VCaP (cell line): Measurements from ENCODE around the gene EFHC2.

Source experiments
- H3K27ac ChIP-seq: fragments of 450-650 bp; 2 replicates; pipeline ENCODE4 v1.5.1; 2017
- TF ChIP-seq, protein P1 (sequence below): fragments of 450-650 bp; conservative IDR thresholded peaks from 2 replicates; pipeline ENCODE4 v1.5.1; 2017; ENCODE audit warnings: mild to moderate bottlenecking, moderate library complexity

Gene EFHC2

DNA sequence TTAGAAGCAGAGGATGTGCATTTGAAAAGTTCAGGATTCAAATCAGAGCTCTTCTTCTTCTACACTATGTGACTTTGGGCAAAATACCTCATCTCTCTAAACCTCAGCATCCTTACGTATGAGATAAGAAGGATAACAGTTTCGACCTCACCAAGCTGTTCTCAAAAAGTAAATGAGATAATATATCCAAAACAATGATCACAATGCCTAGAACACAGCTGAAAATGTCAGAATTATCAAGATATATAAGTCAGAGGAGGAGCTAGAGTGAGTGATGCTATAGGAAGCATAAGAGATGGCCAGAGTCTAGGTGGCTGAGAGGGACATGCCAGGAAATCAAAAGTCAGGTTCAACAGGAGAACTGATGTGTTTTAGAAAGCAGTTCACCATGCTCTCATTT lies 168.0 kb downstream of the EFHC2 start:
- no peak overlapping the region for H3K27ac ChIP-seq
- TF ChIP-seq, protein P1, sequence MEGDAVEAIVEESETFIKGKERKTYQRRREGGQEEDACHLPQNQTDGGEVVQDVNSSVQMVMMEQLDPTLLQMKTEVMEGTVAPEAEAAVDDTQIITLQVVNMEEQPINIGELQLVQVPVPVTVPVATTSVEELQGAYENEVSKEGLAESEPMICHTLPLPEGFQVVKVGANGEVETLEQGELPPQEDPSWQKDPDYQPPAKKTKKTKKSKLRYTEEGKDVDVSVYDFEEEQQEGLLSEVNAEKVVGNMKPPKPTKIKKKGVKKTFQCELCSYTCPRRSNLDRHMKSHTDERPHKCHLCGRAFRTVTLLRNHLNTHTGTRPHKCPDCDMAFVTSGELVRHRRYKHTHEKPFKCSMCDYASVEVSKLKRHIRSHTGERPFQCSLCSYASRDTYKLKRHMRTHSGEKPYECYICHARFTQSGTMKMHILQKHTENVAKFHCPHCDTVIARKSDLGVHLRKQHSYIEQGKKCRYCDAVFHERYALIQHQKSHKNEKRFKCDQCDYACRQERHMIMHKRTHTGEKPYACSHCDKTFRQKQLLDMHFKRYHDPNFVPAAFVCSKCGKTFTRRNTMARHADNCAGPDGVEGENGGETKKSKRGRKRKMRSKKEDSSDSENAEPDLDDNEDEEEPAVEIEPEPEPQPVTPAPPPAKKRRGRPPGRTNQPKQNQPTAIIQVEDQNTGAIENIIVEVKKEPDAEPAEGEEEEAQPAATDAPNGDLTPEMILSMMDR: no peak

DNA sequence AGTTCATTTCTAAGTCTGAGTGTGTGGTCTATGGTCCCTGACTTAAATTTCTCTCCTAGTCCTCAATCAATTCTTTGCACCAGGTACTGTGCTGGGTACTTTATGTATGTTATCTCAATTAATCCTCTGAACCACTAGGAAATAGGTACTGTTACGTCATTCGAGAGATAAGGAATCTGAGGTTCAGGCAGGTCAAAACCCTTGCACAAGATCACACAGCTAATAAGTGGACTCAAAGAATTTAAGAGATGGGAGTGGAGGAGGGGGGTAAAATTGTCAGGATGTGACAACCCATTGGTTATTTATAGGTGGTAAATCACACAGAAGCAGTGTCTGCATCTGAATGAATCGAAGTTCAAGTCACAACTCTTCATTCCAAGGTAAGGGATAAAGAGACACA lies 169.4 kb downstream of the EFHC2 start:
- TF ChIP-seq, protein P1: no peak
- no peak overlapping the region for H3K27ac ChIP-seq

DNA sequence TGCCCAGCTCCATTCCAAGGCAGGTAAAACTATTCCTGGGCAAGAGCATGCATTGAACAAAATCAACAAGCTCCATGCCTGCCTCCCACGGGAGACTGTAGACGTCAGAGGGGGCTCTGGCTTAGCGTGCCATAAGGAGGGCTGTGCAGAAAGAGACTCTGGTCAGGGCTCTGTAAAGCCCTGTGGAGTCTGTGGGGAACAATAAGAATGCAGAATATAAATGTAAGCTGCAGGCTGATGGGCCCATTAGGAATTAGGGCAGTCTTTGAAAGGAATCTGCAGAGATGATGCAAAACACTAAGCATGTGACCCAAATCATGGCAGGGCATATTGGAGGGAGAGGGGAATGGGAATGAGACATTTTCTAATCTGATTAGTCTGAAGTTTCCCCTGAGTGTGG lies 170.3 kb downstream of the EFHC2 start:
- TF ChIP-seq, protein P1: no peak
- H3K27ac ChIP-seq: no peak overlapping the region

DNA sequence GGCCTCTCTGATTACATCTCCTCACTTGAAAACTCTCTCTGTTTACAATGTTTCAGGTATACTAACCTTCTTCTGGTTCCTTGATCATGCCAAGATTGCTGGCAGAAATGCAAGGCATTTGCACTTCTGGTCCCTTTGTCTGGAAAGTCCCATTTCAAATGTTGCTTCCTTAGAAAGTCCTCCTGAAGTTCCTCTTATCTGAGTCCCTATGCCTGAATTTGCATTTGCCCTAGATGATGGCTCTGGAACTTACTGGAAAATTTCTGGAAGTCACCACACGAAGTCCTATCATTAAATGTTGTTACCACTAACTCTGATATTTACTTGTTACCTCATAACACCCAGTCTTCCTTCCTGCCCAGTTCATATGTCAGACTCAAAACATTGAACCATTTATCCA lies 176.4 kb downstream of the EFHC2 start:
- TF ChIP-seq, protein P1: no peak
- H3K27ac ChIP-seq: no peak overlapping the region

DNA sequence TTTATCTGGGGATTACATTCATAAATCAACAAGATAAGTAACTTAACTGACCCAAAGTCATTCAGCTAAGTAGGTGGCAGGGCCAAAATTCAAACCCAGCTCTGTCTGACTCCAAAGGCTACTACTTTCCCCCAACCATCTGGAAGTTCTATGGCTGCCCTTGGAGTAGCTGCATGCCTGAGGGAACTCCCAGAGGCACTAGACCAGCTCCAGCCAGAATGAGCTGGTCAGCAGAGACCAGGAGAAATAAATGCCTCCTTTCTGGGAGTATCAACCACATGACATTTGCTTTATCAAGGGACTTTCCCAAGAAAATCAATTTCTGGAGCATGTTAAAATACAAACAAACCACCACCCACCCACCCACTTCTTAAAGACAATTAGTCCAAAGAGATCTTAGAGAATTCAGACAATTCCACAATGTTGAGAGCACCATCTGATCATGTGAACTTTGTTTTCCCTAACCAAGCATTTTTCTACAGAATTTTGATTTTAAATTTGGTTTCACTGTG lies 180.5 kb downstream of the EFHC2 start:
- H3K27ac ChIP-seq: no peak overlapping the region
- TF ChIP-seq, protein P1: no peak

DNA sequence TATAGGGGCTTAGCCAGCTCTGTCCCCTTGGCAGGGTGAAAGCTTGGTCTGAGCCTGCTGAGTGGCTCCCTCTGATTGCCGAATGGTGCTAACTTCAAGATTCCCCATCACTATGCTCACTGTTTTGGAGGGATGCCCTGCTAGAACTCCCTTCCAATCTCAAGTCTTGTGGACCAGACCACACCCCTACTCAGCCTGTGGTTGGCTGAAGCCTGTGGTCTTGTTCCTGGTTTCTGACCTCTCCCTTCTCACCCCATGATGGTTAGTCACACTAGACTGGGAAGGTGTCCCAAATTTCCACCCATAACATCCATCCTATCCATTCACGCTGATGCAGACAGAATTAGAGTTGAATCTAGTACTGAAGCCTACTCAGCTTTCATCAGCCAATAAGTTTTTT lies 185.6 kb downstream of the EFHC2 start:
- no peak overlapping the region for H3K27ac ChIP-seq
- TF ChIP-seq, protein P1: no peak

DNA sequence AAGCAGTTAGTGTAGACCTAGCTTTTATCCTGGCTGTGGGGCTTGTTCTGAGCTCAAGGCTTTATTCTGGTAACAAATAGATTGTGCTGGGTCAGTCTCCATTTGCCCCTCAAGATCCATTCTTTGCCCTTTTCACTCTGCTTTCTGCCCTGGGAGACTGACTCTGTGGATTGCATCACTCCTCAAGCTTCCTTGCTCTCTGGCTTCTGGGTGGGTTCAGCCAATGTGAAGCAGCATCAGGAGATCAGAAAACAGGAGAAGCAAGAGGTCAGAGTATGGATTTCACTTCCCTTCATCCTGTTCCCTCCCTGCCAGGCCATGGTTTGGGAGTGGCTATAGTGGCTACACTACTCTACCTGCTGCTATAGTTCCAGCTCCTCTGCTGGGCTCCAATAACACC lies 186.2 kb downstream of the EFHC2 start:
- H3K27ac ChIP-seq: no peak overlapping the region
- TF ChIP-seq, protein P1: no peak
